Prostate gland (tissue), 2 donors: ENCODE data around the gene FBRSL1.

Experiments used
- CTCF ChIP-seq, 4 experiments: fragments of 200-600 bp in 2 of 4; fragments of 450-650 bp in 2 of 4; sonication (generic) in 2 of 4; IDR thresholded peaks; 1 replicate in 3 of 4; 2 replicates in 1 of 4; pipeline ENCODE4 v1.5.1; 2016 to 2019; ENCODE audit warnings: antibody characterized with exemption in 4 of 4, mild to moderate bottlenecking in 2 of 4, moderate library complexity in 2 of 4
- POLR2A ChIP-seq: fragments of 450-650 bp; IDR thresholded peaks from one replicate; pipeline ENCODE4 v1.6.1; 2016; ENCODE audit warnings: antibody characterized with exemption, mild to moderate bottlenecking
- POLR2AphosphoS5 ChIP-seq: sonication (generic); formaldehyde crosslinking; IDR thresholded peaks from one replicate; pipeline ENCODE4 v1.6.1; 2017; ENCODE audit warnings: antibody characterized with exemption

- TF ChIP-seq POLR2AphosphoS5 = no peak
- no peak for TF ChIP-seq CTCF (IDR thresholded peaks at IDR 0.05)
- TF ChIP-seq POLR2A = no peak
Observed at GRCh38 chr12:132495165-132495544, 5.2 kb downstream of the FBRSL1 start.
